Epithelial cell of proximal tubule (primary cell): ENCODE results near the gene TMEM39B. TPM values are rescaled to one million over a fixed set of nuclear protein-coding genes. Genes with fewer than 3 reads are reported as not detected.

ENCODE experiments used
- DNase-seq: peaks from one replicate; pipeline ENCODE4 v3.0.0-alpha.2; 2011; ENCODE audit warnings: low read depth
- H3K4me3 ChIP-seq: 2 replicates; pipeline ENCODE4 v1.5.1; 2011; ENCODE audit warnings: low read depth, mild to moderate bottlenecking, low read length
- total RNA-seq: library from RNA; depleted of rRNA; stranded (reverse); fragments of >200 nt; gene quantifications from 2 replicates; pipeline ENCODE4 v1.2.3, GENCODE V29; 2015
- TF ChIP-seq, protein P1 (sequence below): conservative IDR thresholded peaks from 2 replicates; pipeline ENCODE4 v1.5.1; 2012; ENCODE audit warnings: low read depth, mild to moderate bottlenecking, low read length

The TMEM39B gene
- total RNA-seq, 1 donor from 2014 or later = 1.2 TPM

DNA sequence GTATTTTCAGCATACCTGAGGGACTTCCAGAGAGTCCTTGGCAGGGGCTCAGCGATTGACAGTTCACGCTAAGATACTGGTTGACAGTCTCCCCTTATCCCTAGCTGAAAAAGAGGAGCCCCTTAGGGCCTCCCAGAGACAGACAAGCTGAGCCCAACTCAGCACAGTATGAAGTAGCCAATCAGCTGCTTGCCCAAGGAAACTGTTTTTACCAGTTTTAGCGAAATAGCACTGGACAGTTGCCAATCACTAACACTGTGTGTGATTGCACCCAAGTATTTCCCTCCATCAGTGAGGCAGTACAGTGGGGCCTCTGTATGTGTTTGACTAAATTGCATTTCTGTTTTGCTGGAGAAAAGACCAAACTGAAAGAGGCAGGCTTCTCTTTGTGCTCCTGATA is 32.0 kb upstream of the TMEM39B start:
- H3K4me3 ChIP-seq = no peak overlapping the region
- TF ChIP-seq, protein P1, sequence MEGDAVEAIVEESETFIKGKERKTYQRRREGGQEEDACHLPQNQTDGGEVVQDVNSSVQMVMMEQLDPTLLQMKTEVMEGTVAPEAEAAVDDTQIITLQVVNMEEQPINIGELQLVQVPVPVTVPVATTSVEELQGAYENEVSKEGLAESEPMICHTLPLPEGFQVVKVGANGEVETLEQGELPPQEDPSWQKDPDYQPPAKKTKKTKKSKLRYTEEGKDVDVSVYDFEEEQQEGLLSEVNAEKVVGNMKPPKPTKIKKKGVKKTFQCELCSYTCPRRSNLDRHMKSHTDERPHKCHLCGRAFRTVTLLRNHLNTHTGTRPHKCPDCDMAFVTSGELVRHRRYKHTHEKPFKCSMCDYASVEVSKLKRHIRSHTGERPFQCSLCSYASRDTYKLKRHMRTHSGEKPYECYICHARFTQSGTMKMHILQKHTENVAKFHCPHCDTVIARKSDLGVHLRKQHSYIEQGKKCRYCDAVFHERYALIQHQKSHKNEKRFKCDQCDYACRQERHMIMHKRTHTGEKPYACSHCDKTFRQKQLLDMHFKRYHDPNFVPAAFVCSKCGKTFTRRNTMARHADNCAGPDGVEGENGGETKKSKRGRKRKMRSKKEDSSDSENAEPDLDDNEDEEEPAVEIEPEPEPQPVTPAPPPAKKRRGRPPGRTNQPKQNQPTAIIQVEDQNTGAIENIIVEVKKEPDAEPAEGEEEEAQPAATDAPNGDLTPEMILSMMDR = no peak
- DNase-seq = no peak

DNA sequence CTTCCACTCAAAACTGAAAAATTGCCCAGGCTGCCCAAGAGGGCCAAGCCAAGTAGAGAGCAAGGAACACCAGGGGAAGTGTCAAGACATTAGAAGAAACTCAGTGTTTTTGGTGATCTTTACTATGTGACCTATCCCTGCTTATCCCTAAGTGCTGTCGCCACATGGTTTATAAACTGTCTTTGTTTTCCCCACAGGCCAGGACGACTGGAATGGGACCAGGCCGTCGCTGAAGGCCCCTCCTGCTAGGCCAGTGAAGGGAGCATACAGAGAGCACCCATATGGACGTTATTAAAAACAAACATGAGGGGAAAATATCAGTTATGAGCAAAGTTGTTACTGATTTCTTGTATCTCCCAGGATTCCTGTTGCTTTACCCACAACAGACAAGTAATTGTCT is 30.4 kb upstream of the TMEM39B start:
- no peak for DNase-seq
- TF ChIP-seq, protein P1 = no peak
- H3K4me3 ChIP-seq = no peak overlapping the region

DNA sequence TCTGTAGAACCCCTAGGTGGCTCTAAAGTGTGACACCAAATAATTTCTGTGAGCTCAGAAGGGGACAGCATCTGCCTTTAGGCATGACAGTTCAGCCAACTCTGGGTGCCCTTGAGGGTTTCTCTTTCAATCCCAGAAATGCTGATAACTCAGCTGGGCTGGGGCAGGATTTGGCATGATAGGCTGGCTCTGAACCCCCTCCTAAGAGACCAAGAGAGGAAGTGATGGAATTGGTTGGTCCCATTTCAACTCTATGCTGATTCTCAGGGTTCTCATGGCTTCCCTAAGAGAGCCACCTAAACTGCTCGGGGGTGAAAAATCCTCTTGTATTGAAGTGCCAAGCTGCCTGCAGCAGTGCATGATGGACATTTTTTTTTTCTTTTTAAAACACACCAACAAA is 28.5 kb upstream of the TMEM39B start:
- H3K4me3 ChIP-seq = no peak overlapping the region
- DNase-seq = no peak
- TF ChIP-seq, protein P1 = no peak

DNA sequence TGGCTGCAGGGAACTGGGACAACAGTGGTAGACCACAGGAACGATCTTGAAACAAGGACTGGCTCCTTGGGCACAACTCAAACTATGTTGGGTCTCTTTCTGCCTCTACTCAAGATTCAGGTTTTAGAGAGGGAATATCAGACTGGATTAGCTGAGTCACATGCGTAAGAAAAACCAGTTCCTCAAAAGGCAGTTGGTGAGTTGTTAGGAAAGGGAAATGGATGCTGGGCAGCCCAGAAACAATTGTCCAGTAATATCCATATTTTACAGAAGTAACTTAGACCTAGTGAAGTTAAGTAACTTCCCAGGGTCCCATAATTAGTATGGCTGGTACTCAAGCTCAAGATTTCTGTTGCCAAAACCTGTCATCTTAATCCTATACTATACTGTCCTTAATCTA is 27.0 kb upstream of the TMEM39B start:
- H3K4me3 ChIP-seq = no peak overlapping the region
- DNase-seq = no peak
- TF ChIP-seq, protein P1 = no peak

DNA sequence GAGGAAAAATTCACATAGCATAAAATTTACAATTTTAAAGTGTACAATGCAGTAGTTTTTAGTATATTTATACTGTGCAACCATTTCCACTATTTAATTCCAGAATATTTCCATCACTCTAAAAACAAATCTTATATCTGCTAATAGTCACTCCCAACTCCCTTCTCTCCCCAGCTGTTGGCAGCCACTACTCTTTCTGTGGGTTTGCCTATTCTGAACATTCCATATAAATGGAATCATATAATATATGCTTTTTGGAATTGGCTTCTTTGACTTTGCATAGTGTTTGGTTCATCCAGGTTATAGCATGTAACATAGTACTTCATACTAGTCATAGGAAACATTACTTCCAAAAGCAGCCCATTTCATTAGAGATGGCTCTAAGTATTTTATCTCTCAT is 25.0 kb upstream of the TMEM39B start:
- no peak for DNase-seq
- no peak overlapping the region for H3K4me3 ChIP-seq
- TF ChIP-seq, protein P1 = no peak

DNA sequence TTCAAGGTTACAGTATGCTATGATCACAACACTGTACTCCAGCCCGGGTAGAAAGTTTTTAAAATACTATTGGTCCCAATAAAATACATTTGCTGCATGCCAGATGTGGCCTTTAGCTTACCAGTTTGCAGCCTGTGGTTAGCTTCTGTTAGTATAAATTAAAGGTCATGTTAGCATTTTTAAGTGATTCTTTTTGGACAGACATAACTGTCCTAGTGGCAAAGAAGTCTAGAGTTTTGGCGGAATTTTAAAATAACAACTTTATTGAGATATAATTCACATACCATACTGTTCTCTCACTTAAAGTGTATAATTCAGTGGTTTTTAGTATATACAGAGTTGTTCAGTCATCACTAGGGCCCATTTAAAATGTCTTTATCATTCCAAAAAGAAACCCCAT is 24.3 kb upstream of the TMEM39B start:
- TF ChIP-seq, protein P1 = no peak
- H3K4me3 ChIP-seq = no peak overlapping the region
- DNase-seq = no peak

DNA sequence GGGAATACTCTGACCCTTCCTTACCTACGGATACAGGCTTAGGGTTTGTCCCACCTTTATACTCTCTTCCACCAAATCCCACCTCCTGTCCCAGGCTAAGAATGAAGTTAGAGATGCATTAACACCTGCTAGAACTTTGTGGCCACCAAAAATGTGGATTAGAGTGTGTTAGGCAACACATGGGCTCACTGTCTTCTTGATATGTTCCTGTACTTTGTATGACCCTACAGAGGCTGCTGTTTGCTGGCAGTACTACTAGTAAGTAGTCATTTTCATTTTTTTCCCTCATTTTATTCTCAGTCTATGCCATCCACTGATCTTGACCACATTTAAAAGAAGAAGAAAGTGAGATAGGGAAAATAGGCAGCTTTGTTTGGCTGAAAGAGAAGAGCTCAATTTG is 21.0 kb upstream of the TMEM39B start:
- no peak overlapping the region for H3K4me3 ChIP-seq
- TF ChIP-seq, protein P1 = no peak
- no peak for DNase-seq
